Thyroid gland (tissue), 4 donors: Measurements from ENCODE around the gene TOX4. TPM values are rescaled to one million over a fixed set of nuclear protein-coding genes. Genes with fewer than 3 reads are reported as not detected.
A peak's percentile ranks its signal among the peaks of the same experiment; 100 is the strongest.

ENCODE experiments used
- DNase-seq, 2 donors: peaks; one replicate each; pipeline ENCODE4 v3.0.0-alpha.2; 2019
- H3K27ac ChIP-seq, 3 donors: fragments of 200-600 bp; sonication (generic); 1 replicate in 2 of 3; 2 replicates in 1 of 3; pipeline ENCODE4 v1.5.1; 2016 to 2019; ENCODE audit warnings: mild to moderate bottlenecking in 1 of 3, moderate library complexity in 1 of 3
- H3K27me3 ChIP-seq: fragments of 200-600 bp; sonication (generic); one replicate; pipeline ENCODE4 v1.5.1; 2019
- H3K36me3 ChIP-seq, 2 donors: fragments of 200-600 bp; sonication (generic); one replicate each; pipeline ENCODE4 v1.5.1; 2016 to 2019
- H3K4me1 ChIP-seq, 2 donors: fragments of 200-600 bp; sonication (generic); one replicate each; pipeline ENCODE4 v1.5.1; 2017 to 2019
- H3K4me3 ChIP-seq, 3 donors: fragments of 200-600 bp; sonication (generic); replicated peaks in 1 of 3; 1 replicate in 2 of 3; 2 replicates in 1 of 3; pipeline ENCODE4 v1.5.1; 2016; ENCODE audit warnings: mild to moderate bottlenecking in 1 of 3
- H3K9me3 ChIP-seq: fragments of 200-600 bp; sonication (generic); one replicate; pipeline ENCODE4 v1.5.1; 2017
- POLR2A ChIP-seq, 2 donors: fragments of 450-650 bp; IDR thresholded peaks; one replicate each; pipeline ENCODE4 v1.6.1; 2017; ENCODE audit warnings: antibody characterized with exemption in 2 of 2, mild to moderate bottlenecking in 2 of 2, moderate library complexity in 1 of 2
- WGBS, 2 donors: methylation state at CpG; one replicate each; pipeline ENCODE4 v1.1.5; 2017; 5-methylcytosine and 5-hydroxymethylcytosine counted together
- intact Hi-C: fragments of 100-400 bp; cut with DNase I; formaldehyde crosslinking; loops from one replicate; pipeline ENCODE4 v1.15.1; 2023
- total RNA-seq, 4 donors: library from RNA; depleted of rRNA; stranded (reverse); fragments of >200 nt; gene quantifications; one replicate each; pipeline ENCODE4 v1.2.3, GENCODE V29; 2016
- TF ChIP-seq, protein P1 (sequence below), 6 experiments: fragments of 200-600 bp in 3 of 6; fragments of 450-650 bp in 3 of 6; sonication (generic) in 3 of 6; IDR thresholded peaks; one replicate each; pipeline ENCODE4 v1.5.1; 2016 to 2019; ENCODE audit warnings: antibody characterized with exemption in 6 of 6, mild to moderate bottlenecking in 2 of 6, inconsistent platforms in 1 of 6, moderate library complexity in 1 of 6

TOX4 gene
- total RNA-seq, 4 donors from 2014 or later: 41.5 to 68.2 (median 52.7) TPM

DNA sequence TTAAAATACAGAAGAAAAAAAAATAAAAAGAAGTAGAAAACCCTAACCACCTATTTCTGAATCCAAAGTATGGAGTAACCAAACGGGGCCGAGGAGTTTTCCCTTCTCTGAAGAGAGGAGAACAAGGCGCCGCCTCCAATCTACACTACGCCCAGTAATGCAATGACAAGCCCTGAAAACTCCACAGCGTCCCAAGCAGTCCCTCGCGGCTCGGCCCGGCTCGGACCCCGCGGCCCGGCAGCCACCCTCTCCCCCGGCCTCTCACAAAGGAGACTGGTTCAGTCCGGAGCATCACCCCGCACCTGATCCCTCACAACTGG is 21.4 kb upstream of the TOX4 start:
- Histone ChIP-seq H3K9me3 (no peaks in the 10 kb centered on the region), H3K27me3 (no peaks in the 10 kb centered on the region), H3K36me3 (peaks cover under 1 to 5% of the 10 kb centered on the region in 2 donors), H3K4me3 (peak overlapping the region; percentile 68 to 94 (median 89)), H3K4me1 (peaks cover 18 to 21% of the 10 kb centered on the region in 2 donors), H3K27ac (peak overlapping the region; percentile 56 to 91 (median 79))
- DNase-seq: no peak
- TF ChIP-seq, protein P1, sequence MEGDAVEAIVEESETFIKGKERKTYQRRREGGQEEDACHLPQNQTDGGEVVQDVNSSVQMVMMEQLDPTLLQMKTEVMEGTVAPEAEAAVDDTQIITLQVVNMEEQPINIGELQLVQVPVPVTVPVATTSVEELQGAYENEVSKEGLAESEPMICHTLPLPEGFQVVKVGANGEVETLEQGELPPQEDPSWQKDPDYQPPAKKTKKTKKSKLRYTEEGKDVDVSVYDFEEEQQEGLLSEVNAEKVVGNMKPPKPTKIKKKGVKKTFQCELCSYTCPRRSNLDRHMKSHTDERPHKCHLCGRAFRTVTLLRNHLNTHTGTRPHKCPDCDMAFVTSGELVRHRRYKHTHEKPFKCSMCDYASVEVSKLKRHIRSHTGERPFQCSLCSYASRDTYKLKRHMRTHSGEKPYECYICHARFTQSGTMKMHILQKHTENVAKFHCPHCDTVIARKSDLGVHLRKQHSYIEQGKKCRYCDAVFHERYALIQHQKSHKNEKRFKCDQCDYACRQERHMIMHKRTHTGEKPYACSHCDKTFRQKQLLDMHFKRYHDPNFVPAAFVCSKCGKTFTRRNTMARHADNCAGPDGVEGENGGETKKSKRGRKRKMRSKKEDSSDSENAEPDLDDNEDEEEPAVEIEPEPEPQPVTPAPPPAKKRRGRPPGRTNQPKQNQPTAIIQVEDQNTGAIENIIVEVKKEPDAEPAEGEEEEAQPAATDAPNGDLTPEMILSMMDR (IDR thresholded peaks at IDR 0.05): no peak
- TF ChIP-seq POLR2A (IDR thresholded peaks at IDR 0.05): no peak
- intact Hi-C loops: no loop called here
- 1% methylated on average over 17 of the region's 17 CpGs for WGBS, 2 donors

DNA sequence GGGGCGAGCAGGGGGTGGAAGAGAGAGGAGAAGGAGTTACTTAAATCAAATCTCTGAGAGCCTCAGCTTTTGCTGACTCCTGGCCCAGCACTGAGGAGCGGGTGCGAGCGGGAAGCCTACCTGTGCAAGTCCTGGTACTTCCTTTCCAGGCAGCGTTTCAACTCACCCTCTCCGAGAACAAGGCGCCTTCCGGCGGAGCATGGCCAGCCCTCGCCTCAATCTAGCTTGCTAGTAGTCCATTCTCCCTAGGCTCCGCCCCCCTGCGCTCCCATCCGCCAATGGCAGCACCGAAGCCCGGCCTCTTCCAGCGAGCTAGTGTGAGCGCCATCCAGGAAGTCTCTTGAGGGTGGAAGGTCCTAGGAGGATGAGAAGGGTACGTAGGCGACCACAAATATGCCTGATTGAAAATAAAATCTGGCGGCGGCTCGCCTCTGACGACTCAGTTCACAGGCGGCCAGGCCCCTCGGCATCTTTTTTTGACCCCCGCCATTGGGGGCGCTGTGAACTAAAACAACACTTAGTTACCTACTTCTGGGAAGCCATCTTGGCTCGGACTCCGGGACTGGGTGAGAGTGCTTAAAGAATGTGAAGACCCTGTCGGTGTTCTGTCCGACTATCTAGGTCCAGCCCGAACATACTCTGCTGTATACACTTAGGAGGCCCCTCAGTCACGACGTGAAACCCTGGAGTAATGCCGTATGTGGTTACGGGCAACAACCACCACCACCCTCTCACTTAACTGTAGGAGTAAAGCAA is 20.9 kb upstream of the TOX4 start, which contains the start of gene CHD8:
Gene CHD8 (minus strand): TSS at position 212 of the 756 bp plus-strand sequence. CDS start 24,480 bp downstream, outside the sequence.
- intact Hi-C loops: no loop called here
- TF ChIP-seq, protein P1 (IDR thresholded peaks at IDR 0.05): peak in 3 of 6 experiments; percentile 25 to 48 (median 34)
- peak in 1 of 2 donors; percentile 81 for TF ChIP-seq POLR2A (IDR thresholded peaks at IDR 0.05)
- Histone ChIP-seq H3K9me3 (no peaks in the 10 kb centered on the region), H3K27ac (peak within 1 kb of the TSS; percentile 91 to 98 (median 96)), H3K27me3 (no peaks in the 10 kb centered on the region), H3K36me3 (peaks cover 6 to 10% of the 10 kb centered on the region in 2 donors), H3K4me1 (peaks cover 18 to 21% of the 10 kb centered on the region in 2 donors), H3K4me3 (peak within 1 kb of the TSS; percentile 68 to 94 (median 89))
- 1% methylated on average over 29 to 31 of the region's 36 CpGs for WGBS, 2 donors
- DNase-seq: peak; percentile 100

DNA sequence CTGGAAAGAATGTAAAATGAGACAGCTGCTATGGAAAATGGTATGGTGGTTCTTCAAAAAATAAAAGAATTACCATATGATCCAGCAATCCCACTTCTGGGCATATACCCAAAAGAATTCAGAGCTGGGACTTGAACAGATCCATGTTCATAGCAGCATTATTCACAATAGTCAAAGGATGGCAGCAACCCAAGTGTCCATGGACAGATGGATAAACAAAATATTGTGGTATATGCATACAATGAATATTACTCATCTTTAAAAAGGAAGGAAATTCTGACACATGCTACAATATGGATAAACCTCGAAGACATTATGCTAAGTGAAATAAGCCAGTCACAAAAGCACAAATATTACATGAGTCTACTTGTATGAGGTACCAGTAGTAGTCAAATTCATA is 9.4 kb upstream of the TOX4 start:
- intact Hi-C loops: no loop called here
- TF ChIP-seq, protein P1 (IDR thresholded peaks at IDR 0.05): no peak
- TF ChIP-seq POLR2A (IDR thresholded peaks at IDR 0.05): no peak
- WGBS, 2 donors: 80 to 87% methylated on average over 1 of the region's 1 CpG
- Histone ChIP-seq H3K9me3 (no peaks in the 10 kb centered on the region), H3K36me3 (peaks cover 28 to 39% of the 10 kb centered on the region in 2 donors), H3K27ac (no peak overlapping the region), H3K4me1 (no peaks in the 10 kb centered on the region), H3K4me3 (no peak overlapping the region), H3K27me3 (no peaks in the 10 kb centered on the region)
- DNase-seq: no peak

DNA sequence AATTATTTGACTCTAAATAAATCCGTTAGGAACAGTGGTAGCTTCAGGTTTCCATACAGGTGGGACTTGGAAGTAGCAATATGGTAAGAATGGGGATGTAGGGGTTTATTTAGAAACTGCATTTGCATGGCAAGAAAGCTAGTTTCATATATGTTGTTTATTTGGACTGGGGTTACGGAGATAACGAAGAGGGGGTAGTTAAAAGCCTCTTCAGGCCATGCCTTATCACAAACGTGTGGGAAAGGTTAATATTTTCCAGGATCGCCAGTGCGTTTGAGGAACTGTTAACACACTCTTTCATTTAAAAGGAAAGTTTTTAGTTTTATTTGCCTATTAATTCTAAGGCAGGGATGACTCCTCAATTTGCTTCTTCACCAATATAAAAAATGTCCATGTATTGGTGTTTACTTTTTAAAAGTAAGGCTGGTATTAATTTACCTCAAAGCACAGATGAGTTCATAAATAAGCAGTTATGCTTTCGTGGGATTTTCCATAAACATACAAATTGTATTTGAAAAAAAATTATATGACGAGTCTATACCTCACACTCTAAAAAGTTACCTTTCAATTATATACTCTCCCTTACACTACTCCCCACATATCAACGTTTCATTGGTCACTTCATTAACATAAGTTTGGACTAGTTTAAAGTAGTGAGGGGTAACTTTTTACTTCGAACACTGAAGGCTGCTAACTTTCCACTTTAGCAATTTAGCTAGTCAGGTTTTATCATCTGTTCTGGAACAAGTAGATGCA is 1.1 kb upstream of the TOX4 start:
- no peak for DNase-seq
- Histone ChIP-seq H3K36me3 (peaks cover 0 to 5% of the 10 kb centered on the region in 2 donors), H3K9me3 (no peaks in the 10 kb centered on the region), H3K27me3 (no peaks in the 10 kb centered on the region), H3K4me3 (peak overlapping the region; percentile 47 to 83 (median 79)), H3K27ac (peak overlapping the region; percentile 80 to 88 (median 84)), H3K4me1 (peaks cover 17% of the 10 kb centered on the region in 2 donors)
- intact Hi-C loops: loop anchor here (5.0 kb wide), 1 partner anchor 209 kb away; the partner anchor contains the start of gene HNRNPC
- WGBS, 2 donors: 39 to 41% methylated on average over 10 of the region's 10 CpGs
- TF ChIP-seq POLR2A (IDR thresholded peaks at IDR 0.05): no peak
- TF ChIP-seq, protein P1 (IDR thresholded peaks at IDR 0.05): no peak
